HCT116 (cell line): ENCODE data around the gene PRKN. TPM values are rescaled to one million over a fixed set of nuclear protein-coding genes. Genes with fewer than 3 reads are reported as not detected.

ENCODE experiments used
- ATAC-seq: fragments of 200-7000 bp; cut with Tn5 transposase; 2 replicates; pipeline ENCODE4 v1.9.1; 2020; ENCODE audit warnings: mild to moderate bottlenecking, moderate library complexity
- BruUV-seq: library from RNA; stranded (reverse); fragments of 400-500 nt; replicated peaks from 2 replicates; lab custom pipeline; 2021; lab: Mats Ljungman, UMichigan
- CTCF ChIA-PET: fragments of 300-600 bp; sonication (Branson Sonifier 250); formaldehyde crosslinking; loops from one replicate; lab custom pipeline; 2021; ENCODE audit warnings: antibody characterized with exemption; lab: Charles Lee
- POLR2A ChIA-PET: fragments of 300-600, 350-600 bp; sonication (Branson Sonifier 250); formaldehyde crosslinking; loops from one replicate; lab custom pipeline; 2021; ENCODE audit warnings: antibody characterized with exemption; lab: Charles Lee
- RAD21 ChIA-PET, 2 experiments: fragments of 300-600 bp; sonication (Branson Sonifier 250); formaldehyde crosslinking; loops; one replicate each; lab custom pipeline; 2023; ENCODE audit warnings: low total read pairs in 2 of 2; ENCODE audit not compliant: uncharacterized antibody in 2 of 2, unreplicated experiment in 2 of 2, low non-redundant PET in 1 of 2; lab: Charles Lee
- DNase-seq: peaks from one replicate; pipeline ENCODE4 v3.0.0-alpha.2; 2010; ENCODE audit warnings: low read depth, low spot score
- H2AFZ ChIP-seq: fragments of 200-600 bp; shearing (Covaris generic), sonication (generic); 2 replicates; pipeline ENCODE4 v1.6.1; 2017; ENCODE audit warnings: low read depth, mixed run types, mixed read lengths, antibody characterized with exemption, low read length; ENCODE audit not compliant: poor library complexity, severe bottlenecking
- H3K27ac ChIP-seq: 2 replicates; pipeline ENCODE4 v1.5.1; 2012; ENCODE audit warnings: low read depth, low read length
- H3K27me3 ChIP-seq: fragments of 200-600 bp; sonication (generic); 2 replicates; pipeline ENCODE4 v1.6.1; 2016; ENCODE audit warnings: mixed run types, low read length, mixed read lengths; ENCODE audit not compliant: insufficient read depth
- H3K36me3 ChIP-seq, 2 experiments: fragments of 200-500 bp in 1 of 2; fragments of 200-600 bp in 1 of 2; sonication (Bioruptor generic) in 1 of 2; sonication (generic) in 1 of 2; 2 replicates each; pipeline versions ENCODE4 v1.5.1 to v1.6.1; 2014 to 2016; ENCODE audit warnings: low read length in 2 of 2, inconsistent platforms in 1 of 2, mixed read lengths in 1 of 2, mixed run types in 1 of 2; ENCODE audit not compliant: insufficient read depth in 2 of 2, control insufficient read depth in 1 of 2
- H3K4me1 ChIP-seq, 2 experiments: fragments of 200-600 bp in 1 of 2; sonication (generic) in 1 of 2; 2 replicates each; pipeline versions ENCODE4 v1.5.1 to v1.6.1; 2012 to 2017; ENCODE audit warnings: low read length in 2 of 2, inconsistent platforms in 1 of 2, mild to moderate bottlenecking in 1 of 2, mixed read lengths in 1 of 2, mixed run types in 1 of 2, moderate library complexity in 1 of 2; ENCODE audit not compliant: insufficient read depth in 2 of 2, control insufficient read depth in 1 of 2
- H3K4me2 ChIP-seq: fragments of 200-600 bp; sonication (generic); 2 replicates; pipeline ENCODE4 v1.6.1; 2017; ENCODE audit warnings: mixed run types, low read length, mixed read lengths
- H3K4me3 ChIP-seq, 2 experiments: fragments of 200-600 bp in 1 of 2; sonication (generic) in 1 of 2; replicated peaks in 1 of 2; 2 replicates each; pipeline ENCODE4 v1.5.1; 2011 to 2016; ENCODE audit warnings: low read length in 2 of 2, control low read depth in 1 of 2, low read depth in 1 of 2, mild to moderate bottlenecking in 1 of 2, mixed read lengths in 1 of 2, mixed run types in 1 of 2
- H3K79me2 ChIP-seq: fragments of 200-600 bp; sonication (generic); 2 replicates; pipeline ENCODE4 v1.6.1; 2017; ENCODE audit warnings: mild to moderate bottlenecking, mixed run types, low read length, moderate library complexity, mixed read lengths; ENCODE audit not compliant: insufficient read depth
- H3K9ac ChIP-seq: fragments of 200-600 bp; sonication (generic); 2 replicates; pipeline ENCODE4 v1.6.1; 2016; ENCODE audit warnings: low read length, mixed read lengths
- H3K9me2 ChIP-seq: fragments of 200-600 bp; sonication (generic), shearing (Covaris generic); 2 replicates; pipeline ENCODE4 v1.6.1; 2017; ENCODE audit warnings: mixed run types, mild to moderate bottlenecking, moderate library complexity; ENCODE audit not compliant: insufficient read depth
- H3K9me3 ChIP-seq, 2 experiments: fragments of 200-500 bp in 1 of 2; fragments of 200-600 bp in 1 of 2; sonication (Bioruptor generic) in 1 of 2; sonication (generic) in 1 of 2; 2 replicates each; pipeline ENCODE4 v1.6.1; 2014 to 2017; ENCODE audit warnings: low read length in 2 of 2, mixed read lengths in 2 of 2, inconsistent platforms in 1 of 2, low read depth in 1 of 2, mild to moderate bottlenecking in 1 of 2, mixed run types in 1 of 2, moderate library complexity in 1 of 2; ENCODE audit not compliant: control insufficient read depth in 1 of 2, insufficient read depth in 1 of 2
- H4K20me1 ChIP-seq: fragments of 200-600 bp; sonication (generic), shearing (Covaris generic); 2 replicates; pipeline ENCODE4 v1.6.1; 2017; ENCODE audit warnings: mixed run types, mild to moderate bottlenecking, moderate library complexity; ENCODE audit not compliant: insufficient read depth
- CTCF ChIP-seq, 3 experiments: fragments of 200-600 bp in 1 of 3; sonication (generic) in 1 of 3; IDR thresholded peaks in 2 of 3; conservative IDR thresholded peaks in 1 of 3; 2 replicates each; pipeline ENCODE4 v1.5.1; 2012 to 2017; ENCODE audit warnings: low read depth in 2 of 3, low read length in 2 of 3, antibody characterized with exemption in 1 of 3, borderline replicate concordance in 1 of 3, control low read depth in 1 of 3, mild to moderate bottlenecking in 1 of 3, mixed read lengths in 1 of 3, mixed run types in 1 of 3, moderate library complexity in 1 of 3; ENCODE audit not compliant: insufficient read depth in 1 of 3
- POLR2A ChIP-seq: IDR thresholded peaks from 2 replicates; pipeline ENCODE4 v1.7.0; 2011; ENCODE audit warnings: borderline replicate concordance; ENCODE audit not compliant: insufficient read depth, insufficient read length; ENCODE audit errors: extremely low read depth
- SIN3A ChIP-seq: IDR thresholded peaks from 2 replicates; pipeline ENCODE4 v1.6.1; 2012; ENCODE audit warnings: low read depth
- TCF7L2 ChIP-seq: IDR thresholded peaks from 2 replicates; pipeline ENCODE4 v1.7.0; 2011; ENCODE audit warnings: borderline replicate concordance, inconsistent platforms; ENCODE audit not compliant: insufficient read depth, insufficient read length; ENCODE audit errors: extremely low read depth
- YY1 ChIP-seq: IDR thresholded peaks from 2 replicates; pipeline ENCODE4 v1.6.1; 2011; ENCODE audit warnings: low read length, low read depth, moderate library complexity, mild to moderate bottlenecking; ENCODE audit not compliant: insufficient replicate concordance; ENCODE audit errors: extremely low read depth
- ZBTB33 ChIP-seq: IDR thresholded peaks from 2 replicates; pipeline ENCODE4 v1.6.1; 2011; ENCODE audit warnings: mild to moderate bottlenecking, low read length, moderate library complexity; ENCODE audit not compliant: insufficient replicate concordance; ENCODE audit errors: extremely low read depth
- intact Hi-C: fragments of 100-400 bp; cut with micrococcal nuclease; formaldehyde crosslinking; loops from 2 replicates; pipeline ENCODE4 v1.10.0; 2022
- total RNA-seq: library from RNA; stranded (reverse); gene quantifications from one replicate; pipeline ENCODE4 v1.2.1, GENCODE V29; 2021; ENCODE audit not compliant: unreplicated experiment
- TF ChIP-seq, protein P1 (sequence below): IDR thresholded peaks from 2 replicates; pipeline ENCODE4 v1.6.1; 2012
- TF ChIP-seq, protein P2 (sequence below): IDR thresholded peaks from 2 replicates; pipeline ENCODE4 v1.6.1; 2012

PRKN gene
- total RNA-seq, 1 experiment from 2014 or later: 2.6 TPM

- BruUV-seq: no TSS peak
- Histone ChIP-seq H3K27ac (no peak overlapping the region), H3K4me1 (peaks cover 4 to 13% of the 10 kb centered on the region in 2 experiments; a peak in 3 of 4 replicates), H2AFZ (peak overlapping the region; percentile 78), H3K27me3 (no peaks in the 10 kb centered on the region), H3K4me3 (no peak overlapping the region), H3K79me2 (no peaks in the 10 kb centered on the region)
- ChIA-PET CTCF (no interaction called here), POLR2A (no interaction called here), RAD21 (no interaction called here)
- DNase-seq (no peak), ATAC-seq (no peak)
- TF ChIP-seq POLR2A: no peak
- TF ChIP-seq, protein P1, sequence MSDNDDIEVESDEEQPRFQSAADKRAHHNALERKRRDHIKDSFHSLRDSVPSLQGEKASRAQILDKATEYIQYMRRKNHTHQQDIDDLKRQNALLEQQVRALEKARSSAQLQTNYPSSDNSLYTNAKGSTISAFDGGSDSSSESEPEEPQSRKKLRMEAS: no peak
- no peak for TF ChIP-seq TCF7L2
- TF ChIP-seq CTCF (IDR thresholded peaks at IDR 0.05 in 2 of 3, conservative IDR thresholded peaks at IDR 0.05 in 1 of 3; ENCODE audit: borderline replicate concordance in 1 of 3, insufficient read depth in 1 of 3, low read depth in 2 of 3, low read length in 2 of 3): no peak
- TF ChIP-seq, protein P2, sequence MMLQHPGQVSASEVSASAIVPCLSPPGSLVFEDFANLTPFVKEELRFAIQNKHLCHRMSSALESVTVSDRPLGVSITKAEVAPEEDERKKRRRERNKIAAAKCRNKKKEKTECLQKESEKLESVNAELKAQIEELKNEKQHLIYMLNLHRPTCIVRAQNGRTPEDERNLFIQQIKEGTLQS: no peak
- no peak for TF ChIP-seq SIN3A
- TF ChIP-seq YY1: no peak
- no peak for TF ChIP-seq ZBTB33
- TF ChIP-seq, all 23 proteins: peak for 0
- intact Hi-C loops: no loop called here
- Histone ChIP-seq H3K9me3 (no peaks in the 10 kb centered on the region), H3K9me2 (no peaks in the 10 kb centered on the region), H3K36me3 (no peaks in the 10 kb centered on the region), H3K4me2 (peak overlapping the region; percentile 23), H4K20me1 (no peaks in the 10 kb centered on the region), H3K9ac (no peak overlapping the region)
These were observed 663.9 kb downstream of the PRKN start for GRCh38 chr6:162063666-162064065.
